Motor neuron (in vitro differentiated cells): ENCODE measurements around the gene BCL3. TPM values are rescaled to one million over a fixed set of nuclear protein-coding genes. Genes with fewer than 3 reads are reported as not detected.
"Not testable (repeated sequence)": the region's sequence is repeated elsewhere in the genome, so short reads cannot be mapped to it uniquely, and the experiment has no call there.

Source experiments
- ATAC-seq, 8 experiments: fragments of 200-7000 bp; cut with Tn5 transposase; replicated peaks in 6 of 8; 2 replicates each; pipeline ENCODE4 v1.8.0; 2021; ENCODE audit warnings: mild to moderate bottlenecking in 8 of 8, moderate library complexity in 8 of 8
- H3K27ac ChIP-seq, 2 donors: fragments of 250-450 bp; sonication (Bioruptor Pico); 2 replicates each; pipeline ENCODE4 v1.9.0; 2021; ENCODE audit warnings: antibody characterized with exemption in 2 of 2, mild to moderate bottlenecking in 2 of 2, moderate library complexity in 1 of 2
- H3K4me1 ChIP-seq, 2 donors: fragments of 250-450 bp; sonication (Bioruptor Pico); replicated peaks in 1 of 2; 2 replicates each; pipeline ENCODE4 v1.6.1; 2021; ENCODE audit warnings: antibody characterized with exemption in 2 of 2, mild to moderate bottlenecking in 2 of 2, moderate library complexity in 1 of 2
- H3K4me3 ChIP-seq, 5 donors: fragments of 250-450 bp; sonication (Bioruptor Pico); 2 replicates each; pipeline ENCODE4 v1.9.0; 2021; ENCODE audit warnings: antibody characterized with exemption in 5 of 5, mild to moderate bottlenecking in 5 of 5, moderate library complexity in 4 of 5
- WGBS, 10 experiments: fragments of 450-650 bp; shearing (Covaris generic); methylation state at CpG; one replicate each; pipeline ENCODE4 v1.0.0; 2022; 5-methylcytosine and 5-hydroxymethylcytosine counted together
- in situ Hi-C, 9 experiments: fragments of 400-800 bp; cut with MboI; loops; one replicate each; pipeline ENCODE4 v1.15.0; 2021; ENCODE audit warnings: low sequenced_read_pairs in 9 of 9, low pct_unique_long_range_greater_than_20kb in 2 of 9; ENCODE audit not compliant: unreplicated experiment in 9 of 9
- total RNA-seq, 8 experiments: library from RNA; unstranded; fragments of 300-600 nt; gene quantifications; 2 replicates each; pipeline versions ENCODE4 v1.2.3 to v1.2.4, GENCODE V29; 2022

BCL3 gene, protein sequence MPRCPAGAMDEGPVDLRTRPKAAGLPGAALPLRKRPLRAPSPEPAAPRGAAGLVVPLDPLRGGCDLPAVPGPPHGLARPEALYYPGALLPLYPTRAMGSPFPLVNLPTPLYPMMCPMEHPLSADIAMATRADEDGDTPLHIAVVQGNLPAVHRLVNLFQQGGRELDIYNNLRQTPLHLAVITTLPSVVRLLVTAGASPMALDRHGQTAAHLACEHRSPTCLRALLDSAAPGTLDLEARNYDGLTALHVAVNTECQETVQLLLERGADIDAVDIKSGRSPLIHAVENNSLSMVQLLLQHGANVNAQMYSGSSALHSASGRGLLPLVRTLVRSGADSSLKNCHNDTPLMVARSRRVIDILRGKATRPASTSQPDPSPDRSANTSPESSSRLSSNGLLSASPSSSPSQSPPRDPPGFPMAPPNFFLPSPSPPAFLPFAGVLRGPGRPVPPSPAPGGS
- 10 to 100 TPM in 3 of 8 experiments, 1 to 10 TPM in 5; 1.2 to 26.8 (median 3.6) TPM for total RNA-seq

DNA sequence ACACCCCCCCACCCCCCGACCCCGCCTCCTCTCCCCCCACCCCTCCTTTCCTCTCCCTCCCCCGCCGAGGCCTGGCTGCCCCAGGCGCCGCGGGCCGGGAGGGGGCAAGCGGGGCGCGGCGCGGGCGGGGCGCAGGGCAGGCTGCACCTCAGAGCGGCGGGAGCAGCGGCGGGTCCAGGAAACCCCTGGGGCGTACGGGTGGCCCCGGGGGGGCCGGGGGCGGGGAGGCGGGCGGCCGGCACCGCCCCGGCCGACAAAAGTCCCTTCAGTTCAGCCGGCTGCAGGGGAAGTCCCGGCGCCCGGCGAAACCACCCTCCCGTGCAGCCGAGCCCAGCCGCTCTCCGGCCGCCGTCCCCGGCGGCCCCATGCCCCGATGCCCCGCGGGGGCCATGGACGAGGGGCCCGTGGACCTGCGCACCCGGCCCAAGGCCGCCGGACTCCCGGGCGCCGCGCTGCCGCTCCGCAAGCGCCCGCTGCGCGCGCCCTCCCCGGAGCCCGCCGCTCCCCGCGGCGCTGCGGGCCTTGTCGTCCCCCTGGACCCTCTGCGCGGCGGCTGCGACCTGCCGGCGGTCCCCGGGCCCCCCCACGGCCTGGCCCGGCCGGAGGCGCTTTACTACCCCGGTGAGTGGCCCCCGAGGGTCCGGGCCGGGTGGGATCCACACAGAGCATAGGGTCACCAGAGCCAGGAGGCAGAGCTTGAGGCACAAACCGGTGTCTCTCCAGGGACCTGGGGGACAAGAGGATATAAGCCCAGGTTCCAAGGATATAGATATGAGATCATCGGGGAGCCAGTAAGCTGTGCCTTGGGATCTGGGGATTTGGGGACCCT is at the start of gene BCL3:
Gene BCL3, plus strand, starts transcription at position 283 of the 829 bp plus-strand sequence. Its CDS starts 83 bp downstream, at position 366.
- H3K27ac ChIP-seq: no peak within 1 kb of the TSS
- no CpG with 5 or more reads among the region's 88 CpGs for WGBS, 10 experiments
- ATAC-seq: peak; percentile 12 to 55 (median 36)
- peak within 1 kb of the TSS; percentile 28 to 59 (median 46) for H3K4me3 ChIP-seq
- in situ Hi-C loops: no loop called here
- peaks cover 4 to 13% of the 10 kb centered on the region in 2 donors for H3K4me1 ChIP-seq

DNA sequence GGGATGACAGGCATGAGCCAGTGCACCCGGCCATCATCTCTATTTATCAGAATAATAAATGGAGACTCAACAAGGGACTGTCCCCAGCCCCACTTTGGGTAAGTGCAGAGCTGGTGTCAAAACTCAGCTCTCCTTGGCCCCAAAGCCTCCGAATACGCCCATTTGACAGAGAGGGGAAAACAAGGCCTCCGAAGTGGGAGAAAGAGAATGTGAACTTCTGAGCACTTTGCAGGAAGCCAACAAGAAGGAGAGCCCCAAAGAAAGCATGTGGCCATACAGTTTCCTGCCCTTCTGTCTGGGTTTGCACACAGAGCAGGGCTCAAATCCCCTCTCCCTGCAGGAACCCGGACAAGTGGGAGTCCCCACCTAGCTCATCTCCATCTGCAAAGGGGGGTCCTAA is 48.0 kb upstream of the BCL3 start:
- ATAC-seq: no peak
- in situ Hi-C loops: no loop called here
- Histone ChIP-seq H3K4me3 (no peak overlapping the region), H3K4me1 (no peaks in the 10 kb centered on the region), H3K27ac (no peak overlapping the region)
- WGBS, 10 experiments: 43 to 80% (median 64%) methylated on average over 1 to 5 of the region's 5 CpGs; no CpG with 5 or more reads in 6 of the 10 experiments

DNA sequence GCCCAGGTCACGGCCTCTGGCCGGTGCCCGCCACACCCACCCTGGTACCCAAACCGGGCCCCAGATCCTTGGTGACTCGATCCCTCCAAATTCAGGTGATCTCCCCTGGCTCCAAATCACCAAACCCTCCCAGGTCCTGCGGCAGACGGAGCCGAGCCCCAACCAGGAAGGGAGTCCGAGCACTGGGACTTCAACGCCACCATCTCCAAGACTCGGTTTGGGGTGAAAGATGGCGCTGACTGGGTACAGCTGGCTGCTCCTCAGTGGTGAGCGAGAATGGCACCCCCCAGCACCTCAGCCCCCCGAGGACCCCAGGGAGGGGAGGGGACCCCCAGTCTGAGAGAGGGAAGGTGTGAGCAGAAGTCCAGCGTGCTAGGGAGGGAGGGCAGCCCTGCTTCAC is 47.3 kb upstream of the BCL3 start:
- in situ Hi-C loops: no loop called here
- no peak for ATAC-seq
- no peak overlapping the region for H3K4me3 ChIP-seq
- 17 to 100% (median 100%) methylated on average over 1 to 4 of the region's 15 CpGs; no CpG with 5 or more reads in 5 of the 10 experiments for WGBS, 10 experiments
- no peaks in the 10 kb centered on the region for H3K4me1 ChIP-seq
- no peak overlapping the region for H3K27ac ChIP-seq

DNA sequence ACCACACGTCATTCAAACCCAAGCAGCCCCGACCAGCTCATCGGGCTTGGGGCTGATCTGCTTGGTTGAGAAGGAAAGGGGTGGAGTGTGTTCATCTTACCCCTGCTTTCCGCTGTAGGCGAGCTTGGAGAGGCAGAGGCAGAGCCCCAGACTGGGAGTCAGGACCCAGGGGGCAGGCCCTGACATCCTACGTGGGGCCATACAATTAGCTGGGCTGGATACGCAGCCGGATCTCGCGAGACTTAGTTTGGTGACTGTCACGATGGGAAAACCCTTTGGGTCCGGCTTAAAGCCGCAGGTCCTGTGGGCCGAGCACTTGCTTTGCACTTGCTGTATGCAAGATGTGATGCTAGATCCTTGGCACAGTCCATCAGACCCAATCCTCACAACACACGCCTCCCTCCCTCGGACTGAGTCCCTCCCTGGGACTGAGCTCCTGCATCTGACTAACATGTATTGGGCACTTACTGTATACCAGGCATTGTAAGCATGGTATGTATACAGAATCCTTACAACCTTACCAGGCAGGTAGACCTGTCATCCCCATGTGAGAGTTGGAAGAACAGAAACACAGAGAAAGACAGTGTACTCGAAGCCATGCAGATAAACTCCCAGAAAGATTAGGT is 45.8 kb upstream of the BCL3 start:
- Histone ChIP-seq H3K27ac (no peak overlapping the region), H3K4me1 (no peaks in the 10 kb centered on the region), H3K4me3 (no peak overlapping the region)
- in situ Hi-C loops: no loop called here
- WGBS, 10 experiments: 29 to 84% (median 67%) methylated on average over 1 to 6 of the region's 17 CpGs; no CpG with 5 or more reads in 5 of the 10 experiments
- no peak for ATAC-seq

DNA sequence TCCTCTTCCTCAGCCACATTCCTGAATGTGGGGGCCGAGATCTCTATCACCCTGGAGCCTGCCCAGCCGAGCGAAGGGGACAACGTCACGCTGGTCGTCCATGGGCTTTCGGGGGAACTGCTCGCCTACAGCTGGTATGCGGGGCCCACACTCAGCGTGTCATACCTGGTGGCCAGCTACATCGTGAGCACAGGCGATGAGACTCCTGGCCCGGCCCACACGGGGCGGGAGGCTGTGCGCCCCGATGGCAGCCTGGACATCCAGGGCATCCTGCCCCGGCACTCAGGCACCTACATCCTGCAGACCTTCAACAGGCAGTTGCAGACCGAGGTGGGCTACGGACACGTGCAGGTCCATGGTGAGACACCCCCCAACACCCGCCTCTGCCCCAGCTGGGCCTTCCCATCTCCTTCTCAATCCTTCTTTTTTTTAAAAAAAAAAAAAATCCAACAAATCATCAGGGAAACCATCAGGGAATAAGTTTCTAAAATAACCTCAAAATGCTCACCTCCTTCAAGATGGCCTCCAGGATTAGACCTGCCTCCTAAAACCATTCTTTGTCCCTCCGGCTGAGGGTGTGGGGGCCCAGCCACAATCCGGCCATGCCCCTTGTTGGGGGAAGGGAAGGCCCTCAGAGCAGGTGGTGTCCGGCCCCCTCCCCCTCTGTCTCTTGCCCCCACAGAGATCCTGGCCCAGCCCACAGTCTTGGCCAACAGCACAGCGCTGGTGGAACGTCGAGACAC is 45.0 kb upstream of the BCL3 start:
- no peaks in the 10 kb centered on the region for H3K4me1 ChIP-seq
- no peak overlapping the region for H3K27ac ChIP-seq
- WGBS, 10 experiments: 40 to 95% (median 87%) methylated on average over 1 to 4 of the region's 28 CpGs; no CpG with 5 or more reads in 5 of the 10 experiments
- in situ Hi-C loops: no loop called here
- no peak for ATAC-seq
- H3K4me3 ChIP-seq: no peak overlapping the region

DNA sequence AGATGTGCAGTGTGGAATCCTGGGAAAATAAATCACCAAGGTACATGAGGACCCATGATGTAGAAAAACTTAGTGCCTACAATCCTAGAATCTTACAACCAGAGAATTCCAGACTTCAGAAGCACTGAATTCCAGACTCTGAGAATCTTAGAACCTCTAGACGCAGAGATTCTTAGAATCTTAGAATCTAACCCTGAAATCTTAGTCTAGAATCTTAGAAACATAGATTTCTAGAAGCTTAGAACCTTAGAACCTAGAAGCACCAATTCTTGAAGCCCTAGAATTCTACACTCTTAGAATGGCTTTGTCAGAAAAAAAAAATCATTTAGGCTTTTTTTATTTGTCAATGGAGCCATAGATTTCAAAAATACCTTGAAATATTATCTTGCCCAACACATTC is 43.5 kb upstream of the BCL3 start:
- in situ Hi-C loops: no loop called here
- H3K4me1 ChIP-seq: no peaks in the 10 kb centered on the region
- 0 to 88% (median 80%) methylated on average over 1 of the region's 1 CpG; no CpG with 5 or more reads in 5 of the 10 experiments for WGBS, 10 experiments
- H3K4me3 ChIP-seq: no peak overlapping the region
- no peak overlapping the region for H3K27ac ChIP-seq
- ATAC-seq: no peak

DNA sequence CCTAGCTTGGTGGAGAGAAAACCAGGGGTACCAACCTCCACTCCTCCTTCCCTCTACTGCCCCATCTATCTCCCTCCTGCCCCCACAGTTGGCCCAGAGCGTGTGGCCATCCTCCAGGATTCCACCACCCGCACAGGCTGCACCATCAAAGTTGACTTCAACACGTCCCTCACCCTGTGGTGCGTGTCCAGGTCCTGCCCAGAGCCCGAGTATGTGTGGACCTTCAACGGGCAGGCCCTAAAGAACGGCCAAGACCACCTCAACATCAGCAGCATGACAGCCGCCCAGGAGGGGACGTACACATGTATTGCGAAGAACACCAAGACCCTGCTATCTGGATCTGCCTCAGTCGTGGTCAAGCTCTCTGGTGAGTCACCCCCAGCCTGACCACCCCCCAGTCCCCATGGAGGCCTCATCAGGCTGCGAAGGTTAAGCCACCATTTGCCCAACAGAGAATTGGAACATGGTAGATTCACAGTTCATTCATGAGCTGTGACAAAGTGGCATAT is 43.0 kb upstream of the BCL3 start:
- Histone ChIP-seq H3K4me1 (no peaks in the 10 kb centered on the region), H3K4me3 (no peak overlapping the region), H3K27ac (no peak overlapping the region)
- in situ Hi-C loops: no loop called here
- 57 to 100% (median 80%) methylated on average over 1 to 8 of the region's 12 CpGs; no CpG with 5 or more reads in 3 of the 10 experiments for WGBS, 10 experiments
- no peak for ATAC-seq

DNA sequence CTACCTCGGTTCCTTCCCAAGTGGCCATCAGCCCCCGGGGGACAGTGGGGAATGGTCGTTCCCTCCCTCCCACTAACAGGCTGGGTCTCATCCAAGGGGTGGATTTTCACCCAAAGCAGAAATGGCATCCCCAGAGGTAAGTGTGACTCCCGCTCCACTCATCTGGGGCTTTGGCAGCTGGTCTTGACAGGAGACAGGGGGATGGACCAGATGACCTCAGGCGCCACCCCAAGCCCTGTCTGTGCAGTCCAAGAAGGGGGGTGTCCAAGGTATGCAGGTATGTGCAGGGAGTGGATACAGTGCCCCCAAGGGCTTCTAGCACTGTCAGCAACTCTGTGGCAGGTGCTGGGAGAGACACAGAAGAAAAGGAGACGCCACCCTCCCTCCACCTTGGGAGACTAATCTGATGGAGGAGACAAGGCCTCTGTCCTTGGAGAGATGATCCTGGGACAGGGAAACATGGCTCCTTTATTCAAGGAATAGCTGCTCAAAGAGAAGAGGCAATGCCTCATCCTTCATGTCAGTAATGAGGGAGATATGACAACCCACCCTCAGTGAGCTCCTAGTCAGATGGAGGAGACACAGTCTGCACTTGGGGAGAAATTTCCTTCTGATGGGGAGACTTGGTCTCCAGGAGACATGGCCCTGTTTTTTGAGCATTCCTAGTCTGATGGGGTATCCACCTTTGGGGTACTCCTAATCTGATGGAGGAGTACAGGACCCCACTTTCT is 41.8 kb upstream of the BCL3 start:
- Histone ChIP-seq H3K4me3 (no peak overlapping the region), H3K27ac (no peak overlapping the region), H3K4me1 (no peaks in the 10 kb centered on the region)
- ATAC-seq: no peak
- WGBS, 10 experiments: 0 to 70% (median 60%) methylated on average over 1 to 4 of the region's 6 CpGs; no CpG with 5 or more reads in 5 of the 10 experiments
- in situ Hi-C loops: no loop called here

DNA sequence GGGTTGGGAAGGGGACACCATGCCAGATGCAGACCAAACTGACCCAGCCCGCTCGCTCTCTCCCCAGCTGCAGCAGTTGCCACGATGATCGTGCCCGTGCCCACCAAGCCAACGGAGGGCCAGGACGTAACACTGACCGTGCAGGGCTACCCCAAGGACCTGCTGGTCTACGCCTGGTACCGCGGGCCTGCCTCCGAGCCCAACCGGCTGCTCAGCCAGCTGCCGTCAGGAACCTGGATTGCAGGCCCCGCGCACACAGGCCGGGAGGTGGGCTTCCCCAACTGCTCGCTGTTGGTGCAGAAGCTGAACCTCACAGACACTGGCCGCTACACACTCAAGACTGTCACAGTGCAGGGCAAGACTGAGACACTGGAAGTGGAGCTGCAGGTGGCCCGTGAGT is 40.7 kb upstream of the BCL3 start:
- Histone ChIP-seq H3K4me3 (no peak overlapping the region), H3K4me1 (no peaks in the 10 kb centered on the region), H3K27ac (no peak overlapping the region)
- no peak for ATAC-seq
- WGBS, 10 experiments: 52 to 91% (median 87%) methylated on average over 3 to 14 of the region's 20 CpGs; no CpG with 5 or more reads in 5 of the 10 experiments
- in situ Hi-C loops: no loop called here

DNA sequence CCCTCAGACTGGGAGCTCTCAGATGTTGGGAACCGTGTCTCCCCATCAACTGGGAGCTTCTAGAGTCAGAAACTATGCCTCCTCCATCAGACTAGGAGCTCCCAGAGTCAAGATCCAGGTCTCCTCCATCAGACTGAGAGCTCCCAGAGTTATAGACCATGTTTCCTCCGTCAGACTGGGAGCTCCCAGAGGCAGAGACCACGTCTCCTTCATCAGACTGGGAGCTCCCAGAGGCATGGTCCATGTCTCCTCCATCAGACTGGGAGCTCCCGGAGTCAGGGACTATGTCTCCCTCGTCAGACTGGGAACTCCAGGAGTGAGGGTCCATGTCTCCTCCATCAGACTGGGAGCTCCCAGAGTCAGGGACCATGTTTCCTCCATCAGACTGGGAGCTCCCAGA is 39.6 kb upstream of the BCL3 start:
- no peak overlapping the region for H3K27ac ChIP-seq
- no peaks in the 10 kb centered on the region for H3K4me1 ChIP-seq
- in situ Hi-C loops: no loop called here
- WGBS, 10 experiments: 0 to 40% methylated on average over 1 of the region's 5 CpGs; no CpG with 5 or more reads in 8 of the 10 experiments
- ATAC-seq: no peak
- no peak overlapping the region for H3K4me3 ChIP-seq

DNA sequence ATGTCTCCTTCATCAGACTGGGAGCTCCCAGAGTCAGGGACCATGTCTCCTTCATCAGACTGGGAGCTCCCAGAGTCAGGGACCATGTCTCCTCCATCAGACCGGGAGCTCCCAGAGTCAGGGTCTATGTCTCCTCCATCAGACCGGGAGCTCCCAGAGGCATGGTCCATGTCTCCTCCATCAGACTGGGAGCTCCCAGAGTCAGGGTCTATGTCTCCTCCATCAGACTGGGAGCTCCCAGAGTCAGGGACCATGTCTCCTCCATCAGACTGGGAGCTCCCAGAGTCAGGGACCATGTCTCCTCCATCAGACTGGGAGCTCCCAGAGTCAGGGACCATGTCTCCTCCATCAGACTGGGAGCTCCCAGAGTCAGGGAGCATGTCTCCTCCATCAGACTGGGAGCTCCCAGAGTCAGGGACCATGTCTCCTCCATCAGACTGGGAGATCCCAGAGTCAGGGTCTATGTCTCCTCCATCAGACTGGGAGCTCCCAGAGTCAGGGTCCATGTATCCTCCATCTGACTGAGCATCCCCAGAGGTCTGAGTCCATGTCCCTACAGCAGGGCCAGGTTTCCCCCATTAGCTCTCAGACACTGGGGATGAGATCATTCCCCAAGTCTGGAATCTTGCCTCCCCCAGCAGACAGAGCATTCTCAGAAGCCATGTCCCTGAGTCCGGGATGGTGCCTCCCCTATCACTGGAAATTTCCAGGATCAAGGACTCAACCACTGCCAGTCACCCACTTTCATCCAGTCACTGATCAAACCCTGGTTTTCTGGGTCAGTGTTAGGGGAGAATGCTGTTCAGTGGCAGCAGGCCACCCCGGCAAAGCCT is 38.9 kb upstream of the BCL3 start:
- ATAC-seq, H3K27ac ChIP-seq, in situ Hi-C loops, H3K4me1 ChIP-seq, H3K4me3 ChIP-seq: not testable (repeated sequence)
- 60 to 100% methylated on average over 1 of the region's 4 CpGs; no CpG with 5 or more reads in 8 of the 10 experiments for WGBS, 10 experiments
